K562 (cell line): ENCODE results near the gene MYO1E. TPM values are rescaled to one million over a fixed set of nuclear protein-coding genes. Genes with fewer than 3 reads are reported as not detected.

Source experiments
- ATAC-seq: fragments of 200-7000 bp; cut with Tn5 transposase; 3 replicates; pipeline ENCODE4 v1.9.1; 2020; ENCODE audit warnings: moderate library complexity
- BruUV-seq: library from RNA; stranded (reverse); fragments of 400-500 nt; replicated peaks from 2 replicates; lab custom pipeline; 2021; lab: Mats Ljungman, UMichigan
- CTCF ChIA-PET: fragments of 300-600 bp; formaldehyde crosslinking; extraction: SDS; loops from one replicate; lab custom pipeline; 2021; ENCODE audit warnings: low intra/inter-chr PET ratio; lab: Yijun Ruan, JAX
- POLR2A ChIA-PET: fragments of 300-600, 350-650 bp; sonication (Branson Sonifier 250); formaldehyde crosslinking; extraction: SDS; loops from one replicate; lab custom pipeline; 2021; ENCODE audit warnings: antibody characterized with exemption, inconsistent platforms; lab: Yijun Ruan, JAX
- DNase-seq, 4 experiments: peaks; one replicate each; pipeline versions ENCODE4 v3.0.0 to v3.0.0-alpha.2; 2011 to 2018; ENCODE audit warnings: low spot score in 3 of 4, mixed read lengths in 3 of 4; ENCODE audit errors: extremely low read depth in 1 of 4
- FAIRE-seq: peaks from 2 replicates; lab custom pipeline; 2011; peaks lifted over from hg19 to GRCh38; lab: Jason Lieb, UNC
- H2AFZ ChIP-seq: 2 replicates; pipeline ENCODE4 v1.6.0; 2011; ENCODE audit warnings: low read depth, low read length, control low read depth, inconsistent platforms
- H3K27ac ChIP-seq: fragments of 200-600 bp; 3 replicates; pipeline ENCODE4 v1.8.0; 2011; ENCODE audit warnings: low read depth, mild to moderate bottlenecking, control low read depth, inconsistent platforms, low read length, moderate library complexity, mixed read lengths; ENCODE audit errors: extremely low read depth
- H3K27me3 ChIP-seq, 2 experiments: fragments of 300-600 bp in 1 of 2; 2 replicates in 1 of 2; 3 replicates in 1 of 2; pipeline versions ENCODE4 v1.6.0 to v1.8.0; 2011; ENCODE audit warnings: inconsistent platforms in 2 of 2, low read length in 2 of 2, mild to moderate bottlenecking in 1 of 2, mixed read lengths in 1 of 2, moderate library complexity in 1 of 2; ENCODE audit not compliant: control insufficient read depth in 2 of 2, insufficient read depth in 2 of 2
- H3K36me3 ChIP-seq: fragments of 300-600 bp; 3 replicates; pipeline ENCODE4 v1.8.0; 2011; ENCODE audit warnings: mild to moderate bottlenecking, low read length, inconsistent platforms; ENCODE audit not compliant: control insufficient read depth, insufficient read depth
- H3K4me1 ChIP-seq, 2 experiments: fragments of 200-600 bp in 1 of 2; replicated peaks in 1 of 2; 2 replicates in 1 of 2; 3 replicates in 1 of 2; pipeline versions ENCODE4 v1.5.1 to v1.8.0; 2011; ENCODE audit warnings: inconsistent platforms in 2 of 2, low read length in 2 of 2, mild to moderate bottlenecking in 1 of 2, mixed read lengths in 1 of 2, moderate library complexity in 1 of 2; ENCODE audit not compliant: control insufficient read depth in 2 of 2, insufficient read depth in 2 of 2
- H3K4me2 ChIP-seq: 2 replicates; pipeline ENCODE4 v1.6.1; 2011; ENCODE audit warnings: low read length, control low read depth, inconsistent platforms, mixed read lengths; ENCODE audit not compliant: insufficient read depth
- H3K4me3 ChIP-seq: fragments of 200-600 bp; sonication (generic), shearing (Covaris generic); 2 replicates; pipeline ENCODE4 v1.5.1; 2016; ENCODE audit warnings: control low read depth, inconsistent platforms
- H3K79me2 ChIP-seq: fragments of 200-600 bp; 3 replicates; pipeline ENCODE4 v1.8.0; 2011; ENCODE audit warnings: low read length, inconsistent platforms; ENCODE audit not compliant: control insufficient read depth, insufficient read depth
- H3K9ac ChIP-seq, 2 experiments: 2 replicates each; pipeline versions ENCODE4 v1.6.0 to v1.6.1; 2011; ENCODE audit warnings: low read depth in 2 of 2, low read length in 2 of 2, control low read depth in 1 of 2, inconsistent platforms in 1 of 2, mild to moderate bottlenecking in 1 of 2, mixed read lengths in 1 of 2; ENCODE audit not compliant: insufficient read depth in 1 of 2
- H3K9me1 ChIP-seq: one replicate; pipeline ENCODE4 v1.6.0; 2011; ENCODE audit warnings: inconsistent platforms, mild to moderate bottlenecking, low read length, moderate library complexity; ENCODE audit not compliant: control insufficient read depth, insufficient read depth
- H3K9me3 ChIP-seq: replicated peaks from 2 replicates; pipeline ENCODE4 v1.5.1; 2011; ENCODE audit warnings: low read depth, low read length, inconsistent platforms; ENCODE audit not compliant: control insufficient read depth, insufficient read depth
- H4K20me1 ChIP-seq: replicated peaks from 2 replicates; pipeline ENCODE4 v1.6.1; 2011; ENCODE audit warnings: low read length, inconsistent platforms, mixed read lengths; ENCODE audit not compliant: control insufficient read depth, insufficient read depth
- NFXL1 ChIP-seq: fragments of 450-650 bp; formaldehyde crosslinking; IDR thresholded peaks from 2 replicates; pipeline ENCODE4 v1.4.0; 2021; ENCODE audit warnings: mild to moderate bottlenecking
- SRSF1 ChIP-seq: fragments of 200-400 bp; formaldehyde crosslinking; IDR thresholded peaks from 2 replicates; pipeline ENCODE4 v1.6.1; 2017; ENCODE audit warnings: mild to moderate bottlenecking, low read depth, low read length, moderate library complexity
- U2AF2 ChIP-seq: fragments of 200-400 bp; formaldehyde crosslinking; optimal IDR thresholded peaks from 2 replicates; pipeline ENCODE3; 2017; ENCODE audit warnings: low read depth, mild to moderate bottlenecking, low read length
- ZNF239 ChIP-seq: fragments of 250-450 bp; sonication (Bioruptor Pico); IDR thresholded peaks from 2 replicates; pipeline ENCODE4 v1.4.0; 2020; ENCODE audit warnings: mild to moderate bottlenecking
- ZNF354B ChIP-seq: fragments of 250-450 bp; sonication (Bioruptor Pico); IDR thresholded peaks from 2 replicates; pipeline ENCODE4 v1.4.0; 2020
- ZNF830 ChIP-seq: fragments of 250-450 bp; sonication (Bioruptor Pico); IDR thresholded peaks from 2 replicates; pipeline ENCODE4 v1.5.0; 2021; ENCODE audit warnings: mild to moderate bottlenecking
- WGBS: fragments of 100-300 bp; shearing (Covaris generic); methylation state at CpG from one replicate; pipeline ENCODE4 v1.1.6; 2016; ENCODE audit warnings: low coverage, mixed read lengths; ENCODE audit not compliant: insufficient coverage; ENCODE audit errors: missing lambda C conversion rate; 5-methylcytosine and 5-hydroxymethylcytosine counted together
- in situ Hi-C: fragments of 300-500 bp; cut with MboI; formaldehyde crosslinking; loops from 4 replicates; pipeline ENCODE4 v1.15.0; 2018; ENCODE audit warnings: inconsistent platforms, mixed read lengths
- intact Hi-C: fragments of 100-400 bp; cut with micrococcal nuclease; formaldehyde crosslinking; loops from 2 replicates; pipeline ENCODE4 v1.14.2; 2022
- polyA plus RNA-seq, 8 experiments: library from polyadenylated mRNA; depleted of rRNA in 4 of 8; stranded (reverse) in 5 of 8; unstranded in 3 of 8; fragments of >200 nt; fragmentation: Nextera tagmentation in 2 of 8; fragmentation: Illumina TruSeq in 1 of 8; extraction: Ambion mirVana in 2 of 8; extraction: Trizol in 1 of 8; gene quantifications; 2 replicates each; pipeline versions ENCODE4 v1.2.1 to v1.2.3, GENCODE V29; 2011 to 2014; ENCODE audit warnings: inconsistent platforms in 1 of 8, missing spikeins in 1 of 8
- total RNA-seq, 7 experiments: library from RNA; depleted of rRNA in 6 of 7; stranded (reverse); fragments of >200 nt in 6 of 7; fragmentation: Illumina TruSeq in 2 of 7; extraction: Trizol in 2 of 7; gene quantifications; 2 replicates each; pipeline versions ENCODE4 v1.2.1 to v1.2.3, GENCODE V29; 2011 to 2021; ENCODE audit warnings: low replicate concordance in 1 of 7
- TF ChIP-seq, protein P1 (sequence below): fragments of 450-650 bp; IDR thresholded peaks from 2 replicates; pipeline ENCODE4 v1.6.1; 2016; ENCODE audit warnings: low read depth, mild to moderate bottlenecking, moderate library complexity
- TF ChIP-seq, protein P2 (sequence below): sonication (generic); formaldehyde crosslinking; IDR thresholded peaks from 2 replicates; pipeline ENCODE4 v1.8.0; 2022; ENCODE audit warnings: mild to moderate bottlenecking, missing genetic modification reagents, borderline replicate concordance
- TF ChIP-seq, protein P3 (sequence below): fragments of 250-450 bp; sonication (Bioruptor Pico); IDR thresholded peaks from 2 replicates; pipeline ENCODE4 v1.8.0; 2021; ENCODE audit warnings: moderate library complexity, mild to moderate bottlenecking, inconsistent platforms
- TF ChIP-seq, protein P4 (sequence below): sonication (generic); formaldehyde crosslinking; IDR thresholded peaks from 2 replicates; pipeline ENCODE4 v1.8.0; 2022; ENCODE audit warnings: missing genetic modification reagents, mild to moderate bottlenecking, moderate library complexity, borderline replicate concordance
- TF ChIP-seq, protein P5 (sequence below): sonication (generic); formaldehyde crosslinking; IDR thresholded peaks from 2 replicates; pipeline ENCODE4 v1.8.0; 2022; ENCODE audit warnings: mild to moderate bottlenecking, missing genetic modification reagents
- TF ChIP-seq, protein P6 (sequence below): fragments of 450-650 bp; formaldehyde crosslinking; IDR thresholded peaks from 2 replicates; pipeline ENCODE4 v1.4.0; 2020; ENCODE audit warnings: mild to moderate bottlenecking

The MYO1E gene
- total and polyA plus RNA-seq, 9 of the 15 experiments (the other 6 are each of a cell fraction or from before 2014, with no cell fraction given) = under 0.01 to 0.44 (median 0.01) TPM; not detected in 6

DNA sequence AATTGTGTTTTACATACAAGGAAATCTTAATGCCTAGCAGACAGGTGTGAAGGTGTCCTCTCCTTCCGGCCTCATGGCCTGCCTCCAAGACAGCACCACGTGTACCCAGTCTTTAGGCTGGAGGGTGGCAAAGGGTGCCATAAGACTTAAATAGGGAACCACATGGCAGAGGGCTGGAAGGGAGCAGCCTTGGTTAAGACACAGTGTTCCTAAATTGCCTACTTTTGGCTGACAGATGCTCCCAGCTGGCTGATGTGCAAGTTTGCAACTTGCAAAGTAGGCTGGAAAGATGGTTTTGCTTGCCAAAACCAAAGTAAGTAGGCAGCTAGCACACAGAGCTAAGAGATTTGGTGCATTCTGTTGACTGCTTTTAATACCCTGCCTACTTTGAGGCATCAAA is 222.5 kb downstream of the MYO1E start:
- ATAC-seq (no peak), DNase-seq (no peak), FAIRE-seq (no peak)
- in situ Hi-C loops (loop anchor here (5.0 to 10.0 kb wide), 2 partner anchors 342 to 925 kb away; no protein-coding TSS in a partner anchor), intact Hi-C loops (no loop called here)
- H4K20me1 ChIP-seq = no peaks in the 10 kb centered on the region
- POLR2A ChIA-PET = no interaction called here
- no peak overlapping the region for H3K27ac ChIP-seq
- H3K36me3 ChIP-seq = no peaks in the 10 kb centered on the region
- no peaks in the 10 kb centered on the region for H3K9me3 ChIP-seq
- H2AFZ ChIP-seq = no peak overlapping the region
- no peaks in the 10 kb centered on the region for H3K4me1 ChIP-seq
- WGBS = 14% methylated on average over 2 of the region's 2 CpGs
- TF ChIP-seq U2AF2 (no peak), ZNF830 (CRISPR knock-in tag) (no peak), ZNF354B (CRISPR knock-in tag) (no peak), SRSF1 (no peak), ZNF239 (CRISPR knock-in tag) (no peak), NFXL1 (no peak)
- TF ChIP-seq, protein P1, sequence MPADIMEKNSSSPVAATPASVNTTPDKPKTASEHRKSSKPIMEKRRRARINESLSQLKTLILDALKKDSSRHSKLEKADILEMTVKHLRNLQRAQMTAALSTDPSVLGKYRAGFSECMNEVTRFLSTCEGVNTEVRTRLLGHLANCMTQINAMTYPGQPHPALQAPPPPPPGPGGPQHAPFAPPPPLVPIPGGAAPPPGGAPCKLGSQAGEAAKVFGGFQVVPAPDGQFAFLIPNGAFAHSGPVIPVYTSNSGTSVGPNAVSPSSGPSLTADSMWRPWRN = no peak
- TF ChIP-seq, protein P2, sequence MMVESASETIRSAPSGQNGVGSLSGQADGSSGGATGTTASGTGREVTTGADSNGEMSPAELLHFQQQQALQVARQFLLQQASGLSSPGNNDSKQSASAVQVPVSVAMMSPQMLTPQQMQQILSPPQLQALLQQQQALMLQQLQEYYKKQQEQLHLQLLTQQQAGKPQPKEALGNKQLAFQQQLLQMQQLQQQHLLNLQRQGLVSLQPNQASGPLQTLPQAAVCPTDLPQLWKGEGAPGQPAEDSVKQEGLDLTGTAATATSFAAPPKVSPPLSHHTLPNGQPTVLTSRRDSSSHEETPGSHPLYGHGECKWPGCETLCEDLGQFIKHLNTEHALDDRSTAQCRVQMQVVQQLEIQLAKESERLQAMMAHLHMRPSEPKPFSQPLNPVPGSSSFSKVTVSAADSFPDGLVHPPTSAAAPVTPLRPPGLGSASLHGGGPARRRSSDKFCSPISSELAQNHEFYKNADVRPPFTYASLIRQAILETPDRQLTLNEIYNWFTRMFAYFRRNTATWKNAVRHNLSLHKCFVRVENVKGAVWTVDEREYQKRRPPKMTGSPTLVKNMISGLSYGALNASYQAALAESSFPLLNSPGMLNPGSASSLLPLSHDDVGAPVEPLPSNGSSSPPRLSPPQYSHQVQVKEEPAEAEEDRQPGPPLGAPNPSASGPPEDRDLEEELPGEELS = no peak
- TF ChIP-seq, protein P3, sequence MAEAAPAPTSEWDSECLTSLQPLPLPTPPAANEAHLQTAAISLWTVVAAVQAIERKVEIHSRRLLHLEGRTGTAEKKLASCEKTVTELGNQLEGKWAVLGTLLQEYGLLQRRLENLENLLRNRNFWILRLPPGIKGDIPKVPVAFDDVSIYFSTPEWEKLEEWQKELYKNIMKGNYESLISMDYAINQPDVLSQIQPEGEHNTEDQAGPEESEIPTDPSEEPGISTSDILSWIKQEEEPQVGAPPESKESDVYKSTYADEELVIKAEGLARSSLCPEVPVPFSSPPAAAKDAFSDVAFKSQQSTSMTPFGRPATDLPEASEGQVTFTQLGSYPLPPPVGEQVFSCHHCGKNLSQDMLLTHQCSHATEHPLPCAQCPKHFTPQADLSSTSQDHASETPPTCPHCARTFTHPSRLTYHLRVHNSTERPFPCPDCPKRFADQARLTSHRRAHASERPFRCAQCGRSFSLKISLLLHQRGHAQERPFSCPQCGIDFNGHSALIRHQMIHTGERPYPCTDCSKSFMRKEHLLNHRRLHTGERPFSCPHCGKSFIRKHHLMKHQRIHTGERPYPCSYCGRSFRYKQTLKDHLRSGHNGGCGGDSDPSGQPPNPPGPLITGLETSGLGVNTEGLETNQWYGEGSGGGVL (CRISPR knock-in tag) = no peak
- TF ChIP-seq, protein P4, sequence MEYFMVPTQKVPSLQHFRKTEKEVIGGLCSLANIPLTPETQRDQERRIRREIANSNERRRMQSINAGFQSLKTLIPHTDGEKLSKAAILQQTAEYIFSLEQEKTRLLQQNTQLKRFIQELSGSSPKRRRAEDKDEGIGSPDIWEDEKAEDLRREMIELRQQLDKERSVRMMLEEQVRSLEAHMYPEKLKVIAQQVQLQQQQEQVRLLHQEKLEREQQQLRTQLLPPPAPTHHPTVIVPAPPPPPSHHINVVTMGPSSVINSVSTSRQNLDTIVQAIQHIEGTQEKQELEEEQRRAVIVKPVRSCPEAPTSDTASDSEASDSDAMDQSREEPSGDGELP (CRISPR knock-in tag) = no peak
- TF ChIP-seq, protein P5, sequence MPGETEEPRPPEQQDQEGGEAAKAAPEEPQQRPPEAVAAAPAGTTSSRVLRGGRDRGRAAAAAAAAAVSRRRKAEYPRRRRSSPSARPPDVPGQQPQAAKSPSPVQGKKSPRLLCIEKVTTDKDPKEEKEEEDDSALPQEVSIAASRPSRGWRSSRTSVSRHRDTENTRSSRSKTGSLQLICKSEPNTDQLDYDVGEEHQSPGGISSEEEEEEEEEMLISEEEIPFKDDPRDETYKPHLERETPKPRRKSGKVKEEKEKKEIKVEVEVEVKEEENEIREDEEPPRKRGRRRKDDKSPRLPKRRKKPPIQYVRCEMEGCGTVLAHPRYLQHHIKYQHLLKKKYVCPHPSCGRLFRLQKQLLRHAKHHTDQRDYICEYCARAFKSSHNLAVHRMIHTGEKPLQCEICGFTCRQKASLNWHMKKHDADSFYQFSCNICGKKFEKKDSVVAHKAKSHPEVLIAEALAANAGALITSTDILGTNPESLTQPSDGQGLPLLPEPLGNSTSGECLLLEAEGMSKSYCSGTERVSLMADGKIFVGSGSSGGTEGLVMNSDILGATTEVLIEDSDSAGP (CRISPR knock-in tag) = no peak
- TF ChIP-seq, protein P6, sequence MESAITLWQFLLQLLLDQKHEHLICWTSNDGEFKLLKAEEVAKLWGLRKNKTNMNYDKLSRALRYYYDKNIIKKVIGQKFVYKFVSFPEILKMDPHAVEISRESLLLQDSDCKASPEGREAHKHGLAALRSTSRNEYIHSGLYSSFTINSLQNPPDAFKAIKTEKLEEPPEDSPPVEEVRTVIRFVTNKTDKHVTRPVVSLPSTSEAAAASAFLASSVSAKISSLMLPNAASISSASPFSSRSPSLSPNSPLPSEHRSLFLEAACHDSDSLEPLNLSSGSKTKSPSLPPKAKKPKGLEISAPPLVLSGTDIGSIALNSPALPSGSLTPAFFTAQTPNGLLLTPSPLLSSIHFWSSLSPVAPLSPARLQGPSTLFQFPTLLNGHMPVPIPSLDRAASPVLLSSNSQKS (CRISPR knock-in tag) = no peak
- H3K9me1 ChIP-seq = no peaks in the 10 kb centered on the region
- peaks cover 27 to 28% of the 10 kb centered on the region in 2 experiments for H3K27me3 ChIP-seq
- no peak overlapping the region for H3K4me3 ChIP-seq
- CTCF ChIA-PET = no interaction called here
- no TSS peak for BruUV-seq
- H3K79me2 ChIP-seq = no peaks in the 10 kb centered on the region
- H3K9ac ChIP-seq = no peak overlapping the region
- H3K4me2 ChIP-seq = no peak overlapping the region
